B cell (primary cell): ENCODE data around the gene ALDH9A1. TPM values are rescaled to one million over a fixed set of nuclear protein-coding genes. Genes with fewer than 3 reads are reported as not detected.

Source experiments
- ATAC-seq: fragments of 200-7000 bp; cut with Tn5 transposase; one replicate; pipeline ENCODE4 v1.10.0; 2021; ENCODE audit warnings: low read depth, mild to moderate bottlenecking, moderate number of reproducible peaks, moderate library complexity
- CTCF ChIA-PET: fragments of 350-600 bp; sonication (Branson Sonifier 250); formaldehyde crosslinking; loops from one replicate; lab custom pipeline; 2021; ENCODE audit warnings: antibody characterized with exemption, inconsistent platforms; lab: Charles Lee
- POLR2A ChIA-PET: fragments of 350-600 bp; sonication (Branson Sonifier 250); formaldehyde crosslinking; loops from one replicate; lab custom pipeline; 2021; ENCODE audit warnings: antibody characterized with exemption; lab: Charles Lee
- DNase-seq: peaks from one replicate; pipeline ENCODE4 v3.0.0; 2013
- H2AFZ ChIP-seq: 2 replicates; pipeline ENCODE4 v1.6.1; 2012; ENCODE audit warnings: mild to moderate bottlenecking, low read depth, low read length; ENCODE audit not compliant: insufficient read depth, poor library complexity, severe bottlenecking
- H3K27ac ChIP-seq, 2 donors: 1 replicate in 1 of 2; 2 replicates in 1 of 2; pipeline ENCODE4 v1.5.1; 2012 to 2013; ENCODE audit warnings: low read length in 2 of 2, mild to moderate bottlenecking in 2 of 2, moderate library complexity in 1 of 2
- H3K27me3 ChIP-seq, 4 experiments: fragments of 200-600 bp in 1 of 4; sonication (generic) in 1 of 4; replicated peaks in 1 of 4; 1 replicate in 2 of 4; 2 replicates in 2 of 4; pipeline versions ENCODE4 v1.6.1 to v1.7.0; 2013 to 2016; ENCODE audit warnings: low read length in 3 of 4, mild to moderate bottlenecking in 2 of 4, mixed read lengths in 1 of 4, moderate library complexity in 1 of 4; ENCODE audit not compliant: insufficient read depth in 4 of 4, control insufficient read depth in 3 of 4; ENCODE audit errors: control extremely low read depth in 1 of 4
- H3K36me3 ChIP-seq, 2 experiments: replicated peaks in 1 of 2; 1 replicate in 1 of 2; 2 replicates in 1 of 2; pipeline versions ENCODE4 v1.6.1 to v1.7.1; 2013; ENCODE audit warnings: low read length in 1 of 2; ENCODE audit not compliant: insufficient read depth in 2 of 2, control insufficient read depth in 1 of 2; ENCODE audit errors: control extremely low read depth in 1 of 2, extremely low read depth in 1 of 2
- H3K4me1 ChIP-seq, 2 donors: fragments of 200-600 bp in 1 of 2; sonication (generic) in 1 of 2; 1 replicate in 1 of 2; 2 replicates in 1 of 2; pipeline versions ENCODE4 v1.5.1 to v1.6.1; 2013 to 2017; ENCODE audit warnings: low read length in 2 of 2; ENCODE audit not compliant: control insufficient read depth in 2 of 2, insufficient read depth in 2 of 2
- H3K4me2 ChIP-seq: replicated peaks from 2 replicates; pipeline ENCODE3; 2012; ENCODE audit warnings: mild to moderate bottlenecking, low read depth, low read length; ENCODE audit not compliant: poor library complexity, severe bottlenecking
- H3K4me3 ChIP-seq, 5 experiments: fragments of 200-600 bp in 1 of 5; sonication (generic) in 1 of 5; 1 replicate in 3 of 5; 2 replicates in 2 of 5; pipeline versions ENCODE4 v1.5.1 to v1.7.0; 2011 to 2016; ENCODE audit warnings: low read length in 4 of 5, mild to moderate bottlenecking in 4 of 5, low read depth in 2 of 5, control low read depth in 1 of 5, moderate library complexity in 1 of 5; ENCODE audit not compliant: insufficient read depth in 1 of 5; ENCODE audit errors: control extremely low read depth in 1 of 5, extremely low read depth in 1 of 5
- H3K79me2 ChIP-seq: fragments of 200-600 bp; sonication (generic); one replicate; pipeline ENCODE4 v1.6.0; 2016; ENCODE audit warnings: low read length; ENCODE audit not compliant: control insufficient read depth, insufficient read depth
- H3K9ac ChIP-seq: fragments of 200-600 bp; sonication (generic); 2 replicates; pipeline ENCODE4 v1.6.1; 2017; ENCODE audit warnings: mild to moderate bottlenecking, low read length, moderate library complexity
- H3K9me3 ChIP-seq, 3 donors: one replicate each; pipeline versions ENCODE4 v1.6.1 to v1.7.1; 2013; ENCODE audit warnings: low read length in 2 of 3; ENCODE audit not compliant: control insufficient read depth in 2 of 3, insufficient read depth in 1 of 3; ENCODE audit errors: control extremely low read depth in 1 of 3
- H4K20me1 ChIP-seq: 2 replicates; pipeline ENCODE4 v1.6.0; 2012; ENCODE audit warnings: mild to moderate bottlenecking, low read length; ENCODE audit not compliant: insufficient read depth, control insufficient read depth, poor library complexity, severe bottlenecking
- H3K27ac Mint-ChIP-seq: one replicate; pipeline ENCODE4 v1.8.0; 2021; ENCODE audit warnings: mixed read lengths
- H3K27me3 Mint-ChIP-seq: one replicate; pipeline ENCODE4 v1.8.0; 2021; ENCODE audit warnings: mixed read lengths
- H3K4me1 Mint-ChIP-seq: one replicate; pipeline ENCODE4 v1.8.0; 2021; ENCODE audit warnings: mixed read lengths
- H3K4me3 Mint-ChIP-seq: one replicate; pipeline ENCODE4 v1.8.0; 2021; ENCODE audit warnings: mixed read lengths
- H3K9me3 Mint-ChIP-seq: one replicate; pipeline ENCODE4 v1.8.0; 2022; ENCODE audit warnings: mixed read lengths; ENCODE audit not compliant: insufficient read depth
- EZH2 ChIP-seq: IDR thresholded peaks from 2 replicates; pipeline ENCODE4 v1.6.1; 2012; ENCODE audit warnings: borderline replicate concordance, low read depth, mild to moderate bottlenecking, moderate library complexity, low read length; ENCODE audit not compliant: insufficient read depth, poor library complexity, severe bottlenecking
- whole genome bisulfite sequencing: methylation state at CpG from one replicate; pipeline ENCODE4 v1.1.5; 2013; ENCODE audit warnings: missing lambda C conversion rate; ENCODE audit not compliant: insufficient coverage; 5-methylcytosine and 5-hydroxymethylcytosine counted together
- intact Hi-C: fragments of 100-400 bp; cut with micrococcal nuclease; formaldehyde crosslinking; loops from one replicate; pipeline ENCODE4 v1.10.0; 2022
- polyA plus RNA-seq: library from polyadenylated mRNA; depleted of rRNA; stranded (reverse); fragments of >200 nt; gene quantifications from 2 replicates; pipeline ENCODE4 v1.2.3, GENCODE V29; 2012
- total RNA-seq, 2 donors: library from RNA; stranded (reverse); fragments of 120-200 nt in 1 of 2; gene quantifications; 1 replicate in 1 of 2; 2 replicates in 1 of 2; pipeline versions ENCODE4 v1.2.3 to v1.2.4, GENCODE V29; 2013 to 2022
- TF ChIP-seq, protein P1 (sequence below): fragments of 200-600 bp; IDR thresholded peaks from one replicate; pipeline ENCODE4 v1.8.0; 2022; ENCODE audit warnings: antibody characterized with exemption, mild to moderate bottlenecking

Gene ALDH9A1
- total and polyA plus RNA-seq, 2 donors (not counting 1 experiment from before 2014, with no cell fraction given), result 23.5 to 37.5 TPM

DNA sequence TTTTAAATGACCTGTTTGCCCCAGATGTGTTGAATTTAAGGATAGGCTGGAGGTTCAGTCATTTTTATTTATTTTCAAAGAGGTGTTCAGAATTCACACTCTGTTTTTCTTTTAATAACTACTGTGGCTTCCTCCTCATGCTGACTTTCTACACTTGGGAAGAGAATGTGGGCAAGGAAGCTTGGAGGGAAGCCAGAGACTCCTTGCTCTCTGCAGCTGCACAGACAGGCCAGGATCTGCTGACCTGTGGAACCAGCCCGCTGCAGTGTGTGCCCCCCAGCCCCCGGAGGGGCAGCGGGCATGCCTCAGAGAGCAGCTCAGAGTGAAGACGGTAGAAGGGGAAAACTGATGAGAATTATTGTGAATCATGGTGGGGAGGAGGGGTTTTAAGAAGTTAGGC, 50.4 kb downstream of the ALDH9A1 start:
- Mint-ChIP-seq H3K4me1 (peaks cover 23% of the 10 kb centered on the region), H3K4me3 (no peak overlapping the region), H3K9me3 (no peaks in the 10 kb centered on the region), H3K27ac (no peak overlapping the region), H3K27me3 (no peaks in the 10 kb centered on the region)
- ChIA-PET CTCF (interaction anchor here (0.7 to 1.9 kb wide), 2 partner anchors 10 to 27 kb away, joined by 3 to 5 read pairs; no protein-coding TSS in a partner anchor), POLR2A (no interaction called here)
- Histone ChIP-seq H3K27me3 (no peaks in the 10 kb centered on the region), H3K36me3 (peaks cover 0 to 14% of the 10 kb centered on the region in 2 experiments), H3K4me1 (peaks cover 14 to 18% of the 10 kb centered on the region in 2 donors), H3K4me2 (no peak overlapping the region), H3K27ac (no peak overlapping the region), H2AFZ (no peak overlapping the region), H3K9me3 (no peaks in the 10 kb centered on the region), H3K79me2 (peaks cover 6% of the 10 kb centered on the region), H3K9ac (no peak overlapping the region), H3K4me3 (no peak overlapping the region), H4K20me1 (peaks cover 9% of the 10 kb centered on the region)
- ATAC-seq (no peak), DNase-seq (no peak)
- WGBS, result 84% methylated on average over 4 of the region's 4 CpGs
- intact Hi-C loops, result no loop called here
- no peak for TF ChIP-seq EZH2
- TF ChIP-seq, protein P1, sequence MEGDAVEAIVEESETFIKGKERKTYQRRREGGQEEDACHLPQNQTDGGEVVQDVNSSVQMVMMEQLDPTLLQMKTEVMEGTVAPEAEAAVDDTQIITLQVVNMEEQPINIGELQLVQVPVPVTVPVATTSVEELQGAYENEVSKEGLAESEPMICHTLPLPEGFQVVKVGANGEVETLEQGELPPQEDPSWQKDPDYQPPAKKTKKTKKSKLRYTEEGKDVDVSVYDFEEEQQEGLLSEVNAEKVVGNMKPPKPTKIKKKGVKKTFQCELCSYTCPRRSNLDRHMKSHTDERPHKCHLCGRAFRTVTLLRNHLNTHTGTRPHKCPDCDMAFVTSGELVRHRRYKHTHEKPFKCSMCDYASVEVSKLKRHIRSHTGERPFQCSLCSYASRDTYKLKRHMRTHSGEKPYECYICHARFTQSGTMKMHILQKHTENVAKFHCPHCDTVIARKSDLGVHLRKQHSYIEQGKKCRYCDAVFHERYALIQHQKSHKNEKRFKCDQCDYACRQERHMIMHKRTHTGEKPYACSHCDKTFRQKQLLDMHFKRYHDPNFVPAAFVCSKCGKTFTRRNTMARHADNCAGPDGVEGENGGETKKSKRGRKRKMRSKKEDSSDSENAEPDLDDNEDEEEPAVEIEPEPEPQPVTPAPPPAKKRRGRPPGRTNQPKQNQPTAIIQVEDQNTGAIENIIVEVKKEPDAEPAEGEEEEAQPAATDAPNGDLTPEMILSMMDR, result no peak

DNA sequence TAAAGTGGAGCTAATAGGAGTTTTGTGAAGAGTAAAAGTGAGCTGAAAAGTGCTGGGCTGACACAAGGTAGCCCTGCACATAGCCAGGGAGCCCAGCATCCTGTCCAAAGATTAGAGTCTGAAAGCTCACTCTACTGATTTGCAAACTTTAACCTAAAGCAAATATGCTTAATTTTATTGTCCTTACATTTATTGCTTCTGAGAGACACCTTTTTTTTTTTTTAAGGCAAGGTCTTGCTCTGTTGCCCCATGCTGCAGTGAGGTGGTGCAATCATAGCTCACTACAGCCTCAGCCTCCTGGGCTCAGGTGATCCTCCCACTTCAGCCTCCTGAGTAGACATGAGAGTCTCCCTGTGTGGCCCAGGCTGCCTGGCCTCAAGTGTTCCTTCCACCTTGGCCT, 50.8 kb downstream of the ALDH9A1 start:
- TF ChIP-seq EZH2, result no peak
- TF ChIP-seq, protein P1, result no peak
- no peaks in the 10 kb centered on the region for H3K9me3 ChIP-seq
- no peak overlapping the region for H2AFZ ChIP-seq
- peaks cover 23% of the 10 kb centered on the region for H3K4me1 Mint-ChIP-seq
- intact Hi-C loops, result no loop called here
- ChIA-PET POLR2A (no interaction called here), CTCF (interaction anchor here (0.7 to 3.3 kb wide), 3 partner anchors 10 to 44 kb away, joined by 3 to 13 read pairs (median 5); no protein-coding TSS in a partner anchor)
- no peak overlapping the region for H3K27ac Mint-ChIP-seq
- DNase-seq, result no peak
- H3K27me3 ChIP-seq, result no peaks in the 10 kb centered on the region
- no peak overlapping the region for H3K4me2 ChIP-seq
- H3K9me3 Mint-ChIP-seq, result no peaks in the 10 kb centered on the region
- H3K4me1 ChIP-seq, result peaks cover 14 to 18% of the 10 kb centered on the region in 2 donors
- H3K36me3 ChIP-seq, result peaks cover 0 to 10% of the 10 kb centered on the region in 2 experiments
- H3K27ac ChIP-seq, result no peak overlapping the region
- no peak overlapping the region for H3K9ac ChIP-seq
- peaks cover 6% of the 10 kb centered on the region for H3K79me2 ChIP-seq
- no peak for ATAC-seq
- H3K4me3 Mint-ChIP-seq, result no peak overlapping the region
- no peak overlapping the region for H3K4me3 ChIP-seq
- peaks cover 9% of the 10 kb centered on the region for H4K20me1 ChIP-seq
- H3K27me3 Mint-ChIP-seq, result no peaks in the 10 kb centered on the region
